GM12865 (cell line): Measurements from ENCODE around the gene RHBDL3.

Experiments
- DNase-seq: peaks from one replicate; pipeline ENCODE4 v3.0.0; 2010; ENCODE audit warnings: low read depth
- H3K4me3 ChIP-seq: 2 replicates; pipeline ENCODE4 v1.5.1; 2011; ENCODE audit warnings: mild to moderate bottlenecking, low read depth, low read length, control low read depth
- CTCF ChIP-seq: IDR thresholded peaks from 2 replicates; pipeline ENCODE4 v1.5.1; 2011; ENCODE audit warnings: low read length, control low read depth, low read depth, inconsistent platforms; ENCODE audit not compliant: insufficient read depth; ENCODE audit errors: missing control alignments

The RHBDL3 gene

GRCh38 chr17:32298721-32299579, 33.3 kb downstream of the RHBDL3 start:
- DNase-seq, result no peak
- no peak for TF ChIP-seq CTCF
- no peak overlapping the region for H3K4me3 ChIP-seq

- DNase-seq, result no peak
- H3K4me3 ChIP-seq, result no peak overlapping the region
- TF ChIP-seq CTCF, result no peak
These were observed 34.0 kb downstream of the RHBDL3 start for GRCh38 chr17:32299580-32300164.

- no peak overlapping the region for H3K4me3 ChIP-seq
- no peak for DNase-seq
- no peak for TF ChIP-seq CTCF
These were observed 36.4 kb downstream of the RHBDL3 start for GRCh38 chr17:32302037-32302436.

DNA sequence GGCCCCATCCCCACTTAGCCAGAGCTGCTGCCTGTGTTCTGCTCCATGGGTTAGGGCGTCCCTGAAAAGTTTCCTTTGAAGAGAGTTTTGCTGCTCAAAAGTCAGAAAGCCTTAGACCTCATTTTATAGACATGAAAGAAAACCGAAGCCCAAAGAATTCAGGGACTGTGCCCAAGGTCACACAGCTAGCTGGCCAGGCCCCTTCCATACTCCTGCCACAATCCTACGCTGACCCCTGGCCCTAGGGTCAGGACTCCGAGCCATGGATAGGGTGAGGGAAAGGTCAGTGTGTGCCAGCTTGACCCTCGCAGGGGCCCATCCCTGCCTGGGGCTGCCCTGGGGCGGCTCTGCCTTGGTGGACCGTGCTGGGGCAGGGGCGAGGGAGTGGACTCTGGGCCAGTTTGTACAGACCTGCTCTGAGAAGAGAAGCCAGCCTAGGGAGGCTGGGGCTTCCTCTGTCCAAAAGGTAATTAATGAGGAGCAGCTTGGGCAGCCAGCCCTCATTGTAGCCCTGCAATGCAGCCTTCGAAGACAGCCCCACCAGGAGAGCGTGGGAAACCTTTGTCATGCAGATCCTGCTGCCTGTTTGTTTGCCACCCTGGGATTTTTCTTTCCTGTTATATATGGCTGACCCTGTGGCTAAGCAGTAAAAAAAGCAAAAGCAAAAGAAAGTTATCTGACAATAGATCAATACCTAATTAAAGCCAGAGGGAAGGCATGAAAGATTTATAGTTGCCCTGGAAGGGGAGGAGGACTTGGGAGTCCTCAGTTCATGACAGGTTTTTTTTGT, 37.4 kb downstream of the RHBDL3 start:
- TF ChIP-seq CTCF, result no peak
- DNase-seq, result no peak
- H3K4me3 ChIP-seq, result no peak overlapping the region

GRCh38 chr17:32303781-32304288, 38.2 kb downstream of the RHBDL3 start:
- no peak overlapping the region for H3K4me3 ChIP-seq
- no peak for TF ChIP-seq CTCF
- no peak for DNase-seq

DNA sequence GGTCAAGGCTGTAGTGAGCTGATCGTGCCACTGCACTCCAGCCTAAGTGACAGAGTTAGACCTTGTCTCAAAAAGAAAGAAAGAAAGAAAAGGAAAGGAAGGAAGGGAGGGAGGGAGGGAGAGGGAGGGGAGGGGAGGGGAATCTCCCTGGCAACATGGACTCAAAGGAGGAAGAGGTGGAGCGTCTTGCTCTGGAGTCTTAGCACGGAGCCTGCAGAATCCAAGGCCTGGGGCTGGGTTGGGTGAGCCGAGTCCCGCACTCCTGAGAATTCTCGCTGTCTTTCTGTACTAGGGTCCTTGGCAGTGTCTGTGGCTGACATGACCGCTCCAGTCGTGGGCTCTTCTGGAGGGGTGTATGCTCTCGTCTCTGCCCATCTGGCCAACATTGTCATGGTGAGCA, 39.4 kb downstream of the RHBDL3 start:
- H3K4me3 ChIP-seq, result no peak overlapping the region
- DNase-seq, result no peak
- TF ChIP-seq CTCF, result no peak
